K562 (cell line): Measurements from ENCODE around the gene MARCHF11.

Experiments used
- CTCF ChIP-seq, 3 experiments: IDR thresholded peaks in 2 of 3; conservative IDR thresholded peaks in 1 of 3; 2 replicates each; pipeline ENCODE4 v1.5.1; 2011 to 2012; ENCODE audit warnings: low read length in 3 of 3, mild to moderate bottlenecking in 3 of 3, control low read depth in 2 of 3, improper control_type of control experiment in 1 of 3, inconsistent platforms in 1 of 3, low read depth in 1 of 3, mixed read lengths in 1 of 3, moderate library complexity in 1 of 3; ENCODE audit not compliant: insufficient read depth in 2 of 3
- EP300 ChIP-seq: IDR thresholded peaks from 2 replicates; pipeline ENCODE4 v1.6.1; 2012; ENCODE audit warnings: low read length, improper control_type of control experiment
- ILF3 ChIP-seq: fragments of 450-650 bp; IDR thresholded peaks from 2 replicates; pipeline ENCODE4 v1.6.1; 2018; ENCODE audit warnings: antibody characterized with exemption, mild to moderate bottlenecking, moderate library complexity, borderline replicate concordance
- PHF8 ChIP-seq: fragments of 200-600 bp; sonication (generic); IDR thresholded peaks from 2 replicates; pipeline ENCODE4 v1.6.1; 2012; ENCODE audit warnings: mixed run types, mild to moderate bottlenecking, inconsistent platforms, low read length, moderate library complexity, borderline replicate concordance
- RFX5 ChIP-seq: IDR thresholded peaks from 2 replicates; pipeline ENCODE4 v1.6.1; 2011; ENCODE audit warnings: low read depth, mild to moderate bottlenecking, improper control_type of control experiment, low read length
- TF ChIP-seq, protein P1 (sequence below): fragments of 450-650 bp; IDR thresholded peaks from 2 replicates; pipeline ENCODE4 v1.6.1; 2016; ENCODE audit warnings: low read depth

DNA sequence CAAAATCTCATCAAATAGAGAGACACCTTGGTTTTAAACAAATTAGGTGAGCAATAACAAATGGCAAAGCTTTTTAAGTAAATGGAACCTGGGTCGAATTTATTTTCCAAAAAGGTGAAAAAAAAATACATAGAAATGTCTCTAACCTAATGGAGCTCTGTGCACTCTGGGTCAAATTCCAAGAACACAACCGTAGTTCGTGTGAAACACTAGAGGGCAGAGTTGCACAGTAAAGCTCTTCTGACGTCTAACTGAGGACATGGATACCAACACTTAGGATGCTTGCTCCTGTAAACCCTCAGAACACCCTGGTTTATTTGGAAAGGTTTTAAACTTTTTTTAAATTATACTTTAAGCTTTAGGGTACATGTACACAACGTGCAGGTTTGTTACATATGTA, 18.9 kb downstream of the MARCHF11 start:
- TF ChIP-seq, protein P1, sequence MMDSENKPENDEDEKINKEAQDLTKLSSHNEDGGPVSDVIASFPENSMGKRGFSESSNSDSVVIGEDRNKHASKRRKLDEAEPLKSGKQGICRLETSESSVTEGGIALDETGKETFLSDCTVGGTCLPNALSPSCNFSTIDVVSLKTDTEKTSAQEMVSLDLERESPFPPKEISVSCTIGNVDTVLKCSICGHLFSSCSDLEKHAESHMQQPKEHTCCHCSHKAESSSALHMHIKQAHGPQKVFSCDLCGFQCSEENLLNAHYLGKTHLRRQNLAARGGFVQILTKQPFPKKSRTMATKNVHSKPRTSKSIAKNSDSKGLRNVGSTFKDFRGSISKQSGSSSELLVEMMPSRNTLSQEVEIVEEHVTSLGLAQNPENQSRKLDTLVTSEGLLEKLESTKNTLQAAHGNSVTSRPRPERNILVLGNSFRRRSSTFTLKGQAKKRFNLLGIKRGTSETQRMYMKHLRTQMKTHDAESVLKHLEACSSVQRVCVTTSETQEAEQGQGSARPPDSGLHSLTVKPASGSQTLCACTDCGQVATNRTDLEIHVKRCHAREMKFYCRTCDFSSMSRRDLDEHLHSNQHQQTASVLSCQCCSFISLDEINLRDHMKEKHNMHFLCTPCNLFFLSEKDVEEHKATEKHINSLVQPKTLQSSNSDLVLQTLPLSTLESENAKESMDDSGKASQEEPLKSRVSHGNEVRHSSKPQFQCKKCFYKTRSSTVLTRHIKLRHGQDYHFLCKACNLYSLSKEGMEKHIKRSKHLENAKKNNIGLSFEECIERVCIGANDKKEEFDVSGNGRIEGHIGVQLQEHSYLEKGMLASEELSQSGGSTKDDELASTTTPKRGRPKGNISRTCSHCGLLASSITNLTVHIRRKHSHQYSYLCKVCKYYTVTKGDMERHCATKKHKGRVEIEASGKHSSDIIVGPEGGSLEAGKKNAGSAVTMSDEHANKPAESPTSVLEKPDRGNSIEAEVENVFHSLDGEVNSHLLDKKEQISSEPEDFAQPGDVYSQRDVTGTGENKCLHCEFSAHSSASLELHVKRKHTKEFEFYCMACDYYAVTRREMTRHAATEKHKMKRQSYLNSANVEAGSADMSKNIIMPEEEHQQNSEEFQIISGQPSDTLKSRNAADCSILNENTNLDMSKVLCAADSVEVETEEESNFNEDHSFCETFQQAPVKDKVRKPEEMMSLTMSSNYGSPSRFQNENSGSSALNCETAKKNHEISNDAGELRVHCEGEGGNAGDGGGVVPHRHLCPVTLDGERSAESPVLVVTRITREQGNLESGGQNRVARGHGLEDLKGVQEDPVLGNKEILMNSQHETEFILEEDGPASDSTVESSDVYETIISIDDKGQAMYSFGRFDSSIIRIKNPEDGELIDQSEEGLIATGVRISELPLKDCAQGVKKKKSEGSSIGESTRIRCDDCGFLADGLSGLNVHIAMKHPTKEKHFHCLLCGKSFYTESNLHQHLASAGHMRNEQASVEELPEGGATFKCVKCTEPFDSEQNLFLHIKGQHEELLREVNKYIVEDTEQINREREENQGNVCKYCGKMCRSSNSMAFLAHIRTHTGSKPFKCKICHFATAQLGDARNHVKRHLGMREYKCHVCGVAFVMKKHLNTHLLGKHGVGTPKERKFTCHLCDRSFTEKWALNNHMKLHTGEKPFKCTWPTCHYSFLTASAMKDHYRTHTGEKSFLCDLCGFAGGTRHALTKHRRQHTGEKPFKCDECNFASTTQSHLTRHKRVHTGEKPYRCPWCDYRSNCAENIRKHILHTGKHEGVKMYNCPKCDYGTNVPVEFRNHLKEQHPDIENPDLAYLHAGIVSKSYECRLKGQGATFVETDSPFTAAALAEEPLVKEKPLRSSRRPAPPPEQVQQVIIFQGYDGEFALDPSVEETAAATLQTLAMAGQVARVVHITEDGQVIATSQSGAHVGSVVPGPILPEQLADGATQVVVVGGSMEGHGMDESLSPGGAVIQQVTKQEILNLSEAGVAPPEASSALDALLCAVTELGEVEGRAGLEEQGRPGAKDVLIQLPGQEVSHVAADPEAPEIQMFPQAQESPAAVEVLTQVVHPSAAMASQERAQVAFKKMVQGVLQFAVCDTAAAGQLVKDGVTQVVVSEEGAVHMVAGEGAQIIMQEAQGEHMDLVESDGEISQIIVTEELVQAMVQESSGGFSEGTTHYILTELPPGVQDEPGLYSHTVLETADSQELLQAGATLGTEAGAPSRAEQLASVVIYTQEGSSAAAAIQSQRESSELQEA = no peak
- TF ChIP-seq CTCF (IDR thresholded peaks at IDR 0.05 in 2 of 3, conservative IDR thresholded peaks at IDR 0.05 in 1 of 3; ENCODE audit: insufficient read depth in 2 of 3, low read depth in 1 of 3, low read length in 3 of 3) (peak; percentile 62 to 72 (median 64)), EP300 (no peak), RFX5 (no peak), PHF8 (no peak), ILF3 (no peak)
